B cell (primary cell): ENCODE data around the gene AKAP6.
"Not testable (repeated sequence)": the region's sequence is repeated elsewhere in the genome, so short reads cannot be mapped to it uniquely, and the experiment has no call there.

Experiments used
- CTCF ChIP-seq: fragments of 200-600 bp; IDR thresholded peaks from one replicate; pipeline ENCODE4 v1.8.0; 2022; ENCODE audit warnings: antibody characterized with exemption, mild to moderate bottlenecking
- EZH2 ChIP-seq: IDR thresholded peaks from 2 replicates; pipeline ENCODE4 v1.6.1; 2012; ENCODE audit warnings: borderline replicate concordance, low read depth, mild to moderate bottlenecking, moderate library complexity, low read length; ENCODE audit not compliant: insufficient read depth, poor library complexity, severe bottlenecking

- not testable (repeated sequence) for TF ChIP-seq CTCF, EZH2
These were observed 133.5 kb downstream of the AKAP6 start for GRCh38 chr14:32462553-32462952.
